Stimulated activated CD8-positive, alpha-beta memory T cell treated with anti-CD3 and anti-CD28 coated beads, Interleukin-15, amount 100 ng/mL, for 48 hours (primary cell): ENCODE measurements around the gene NFIA.

Experiments used
- DNase-seq, 2 donors: peaks; one replicate each; pipeline ENCODE4 v3.0.0-alpha.2; 2020; ENCODE audit warnings: low read depth in 2 of 2

NFIA gene

DNA sequence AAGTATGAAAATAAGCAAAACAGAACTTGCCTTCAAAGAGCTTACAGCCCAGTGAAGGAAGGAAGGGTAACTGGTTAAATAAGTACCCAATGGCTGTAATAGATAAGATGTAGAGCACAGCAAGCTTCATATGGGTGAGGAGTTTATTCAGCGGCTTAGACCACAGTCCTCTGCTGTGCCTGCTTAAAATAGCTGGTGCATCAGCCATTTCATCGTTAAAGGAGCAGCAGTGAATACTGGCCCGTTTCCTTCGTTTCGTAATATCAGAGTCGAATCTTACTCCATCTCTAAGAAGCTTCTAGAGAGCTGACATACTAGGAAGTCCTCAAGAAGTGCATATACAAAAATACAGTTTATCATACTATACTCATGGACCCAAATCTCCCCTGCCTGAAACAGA lies 286.5 kb downstream of the NFIA start:
- no peak for DNase-seq

GRCh38 chr1:61370177-61370912 lies 288.0 kb downstream of the NFIA start:
- DNase-seq, result no peak

- no peak for DNase-seq
Observed at GRCh38 chr1:61370913-61371279, 288.5 kb downstream of the NFIA start.

DNA sequence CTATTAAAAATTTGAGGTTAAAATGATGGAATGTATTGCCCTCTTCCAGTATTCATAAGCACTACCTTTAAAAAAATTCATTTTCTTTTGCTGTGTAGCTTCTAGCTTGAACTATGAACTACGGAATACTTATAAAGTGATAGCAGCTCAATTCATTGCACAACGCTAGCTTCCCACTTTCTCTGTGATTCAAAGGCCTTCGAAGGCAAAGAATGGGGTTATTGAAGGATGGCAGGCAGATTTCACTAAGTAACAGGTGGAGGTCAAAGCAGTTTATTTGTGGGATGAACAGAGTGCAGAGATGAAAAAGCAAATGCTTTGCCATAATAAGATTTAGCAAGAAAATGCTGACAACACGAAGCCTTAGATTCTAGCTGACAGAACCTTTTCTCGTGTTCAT lies 290.6 kb downstream of the NFIA start:
- DNase-seq, result no peak

DNA sequence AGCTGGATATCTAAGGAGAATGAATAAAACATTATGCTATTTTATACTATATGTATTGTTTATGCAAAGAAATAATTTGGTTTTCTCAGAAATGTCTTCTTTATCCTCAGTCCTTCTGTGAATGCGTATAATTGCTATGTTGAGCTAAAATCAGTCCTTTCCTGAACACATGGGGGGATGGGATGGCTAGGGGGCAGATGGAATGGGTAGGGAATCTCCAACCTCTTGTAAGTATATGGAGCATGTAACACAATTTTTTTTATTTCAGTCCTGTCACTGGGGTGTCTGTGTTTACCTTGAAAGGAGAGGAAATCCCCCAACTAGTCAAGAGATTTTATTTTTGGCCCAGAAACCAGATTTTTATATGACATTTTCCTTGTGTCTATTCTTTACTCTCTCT lies 291.8 kb downstream of the NFIA start:
- no peak for DNase-seq

DNA sequence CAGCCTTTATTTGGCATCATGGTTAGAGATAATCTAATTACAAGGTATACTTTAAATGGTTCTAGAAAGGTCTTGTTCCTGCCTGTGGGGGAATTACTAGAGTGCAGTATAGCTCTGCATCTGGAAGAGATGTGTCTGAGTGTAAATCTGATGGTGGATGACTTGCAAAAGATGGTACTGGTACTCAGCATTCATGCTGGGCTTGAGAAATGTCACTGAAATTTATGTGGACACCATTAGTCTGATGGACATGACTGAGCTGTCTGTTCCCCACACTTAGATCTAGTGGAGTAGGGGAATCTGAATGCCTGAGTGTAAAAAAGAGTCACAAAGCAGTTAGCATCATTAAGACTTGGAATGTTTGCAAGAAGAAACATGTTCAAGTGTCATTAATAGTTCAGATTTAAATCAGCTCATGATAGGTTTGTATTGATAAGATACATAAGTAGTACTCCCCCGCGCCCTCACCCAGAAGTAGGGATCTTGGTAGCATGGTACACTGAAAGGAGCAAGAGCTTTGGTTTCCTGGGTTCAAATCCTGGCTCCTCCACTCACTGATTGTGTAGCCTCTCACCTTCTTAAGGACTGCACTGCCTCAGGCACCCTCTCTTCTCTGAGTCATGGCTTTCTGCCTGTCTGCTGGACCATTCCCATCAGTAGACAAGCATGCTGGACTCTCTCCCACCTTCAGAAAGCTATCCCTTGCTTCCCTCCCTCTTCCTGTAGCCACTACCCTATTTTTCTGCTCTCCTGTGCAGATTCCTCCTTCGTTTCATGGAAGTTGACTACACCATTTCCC lies 292.9 kb downstream of the NFIA start:
- DNase-seq, result no peak

GRCh38 chr1:61376151-61376550 lies 293.8 kb downstream of the NFIA start:
- DNase-seq, result no peak

DNA sequence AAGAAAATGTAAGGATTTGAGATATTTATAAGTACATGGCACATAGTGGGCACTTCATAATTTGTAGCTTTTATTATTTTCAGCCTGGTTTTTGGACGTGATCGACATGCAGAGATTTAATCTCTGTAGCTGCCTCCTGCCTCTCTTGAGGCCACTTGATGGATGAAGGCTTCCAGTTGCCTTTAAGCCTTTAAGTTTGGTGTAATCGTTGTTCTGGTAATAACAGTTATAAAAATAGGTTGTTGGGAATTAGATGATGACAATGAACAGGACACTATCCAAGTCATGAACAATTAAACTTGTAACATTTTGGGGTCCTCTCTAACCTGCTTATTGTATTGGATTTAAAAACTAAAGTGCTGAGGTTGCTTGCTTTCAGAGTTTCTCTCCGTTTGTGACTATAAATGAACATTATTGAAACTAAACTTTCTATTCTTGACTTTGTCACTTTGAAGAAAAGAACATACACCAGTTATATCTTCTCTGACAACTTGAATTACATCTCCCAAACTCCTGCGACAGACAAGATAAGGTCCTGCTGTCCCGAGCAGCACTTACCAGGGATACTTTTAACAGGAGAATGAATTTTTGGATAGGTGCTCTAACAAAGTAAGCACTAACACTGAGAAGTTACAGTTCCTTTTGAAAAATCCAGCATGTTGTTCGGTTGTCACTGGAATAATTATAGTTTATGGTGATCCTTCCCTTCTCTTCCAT lies 295.0 kb downstream of the NFIA start:
- DNase-seq, result no peak

GRCh38 chr1:61378494-61379180 lies 296.3 kb downstream of the NFIA start:
- DNase-seq, result no peak

GRCh38 chr1:61379693-61380092 lies 297.3 kb downstream of the NFIA start:
- DNase-seq, result no peak

- DNase-seq, result no peak
Observed at GRCh38 chr1:61380561-61380960, 298.2 kb downstream of the NFIA start.

DNA sequence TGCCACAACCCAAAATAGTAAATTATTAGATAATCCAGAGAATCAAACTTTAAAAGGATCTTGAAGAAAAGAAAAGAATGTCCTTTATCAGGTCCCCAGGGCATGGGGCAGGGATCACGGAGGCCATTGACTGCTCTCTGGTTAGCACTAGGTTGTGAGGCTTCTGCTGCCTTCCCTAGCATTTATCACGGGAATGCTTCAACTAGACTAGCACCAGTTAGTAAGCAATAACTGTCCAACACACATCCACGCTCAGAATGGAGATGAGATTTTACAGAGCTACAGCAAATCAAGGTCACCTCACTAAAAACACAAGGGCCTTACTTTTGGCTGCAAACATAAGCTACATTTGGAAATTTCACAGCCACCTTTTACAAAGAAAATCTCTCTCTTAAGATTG lies 304.0 kb downstream of the NFIA start:
- no peak for DNase-seq

GRCh38 chr1:61386770-61387169 lies 304.4 kb downstream of the NFIA start:
- DNase-seq, result no peak

DNA sequence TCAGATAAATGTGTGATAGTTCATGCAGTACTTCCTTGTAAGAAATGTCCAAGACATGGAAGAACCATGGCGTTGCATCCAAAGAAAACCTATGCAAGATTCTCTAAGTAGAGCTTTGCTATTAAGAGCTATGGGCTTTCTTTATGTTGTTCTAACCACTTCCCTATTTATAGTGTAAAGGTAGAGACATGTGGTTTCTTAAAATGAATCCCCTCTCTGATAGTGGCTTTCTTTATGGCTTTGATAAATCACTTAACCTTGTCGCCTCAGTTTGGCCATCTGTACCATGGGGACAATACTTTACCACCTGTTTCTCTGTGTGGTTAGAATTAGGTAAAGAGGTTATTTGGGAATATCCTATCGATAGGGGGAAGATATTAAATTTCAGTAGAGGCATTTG lies 305.5 kb downstream of the NFIA start:
- no peak for DNase-seq

GRCh38 chr1:61388566-61388965 lies 306.2 kb downstream of the NFIA start:
- DNase-seq, result no peak

GRCh38 chr1:61389194-61389925 lies 307.0 kb downstream of the NFIA start:
- DNase-seq, result no peak

GRCh38 chr1:61389926-61390845 lies 307.8 kb downstream of the NFIA start:
- DNase-seq, result no peak

GRCh38 chr1:61391730-61392129 lies 309.4 kb downstream of the NFIA start:
- no peak for DNase-seq

DNA sequence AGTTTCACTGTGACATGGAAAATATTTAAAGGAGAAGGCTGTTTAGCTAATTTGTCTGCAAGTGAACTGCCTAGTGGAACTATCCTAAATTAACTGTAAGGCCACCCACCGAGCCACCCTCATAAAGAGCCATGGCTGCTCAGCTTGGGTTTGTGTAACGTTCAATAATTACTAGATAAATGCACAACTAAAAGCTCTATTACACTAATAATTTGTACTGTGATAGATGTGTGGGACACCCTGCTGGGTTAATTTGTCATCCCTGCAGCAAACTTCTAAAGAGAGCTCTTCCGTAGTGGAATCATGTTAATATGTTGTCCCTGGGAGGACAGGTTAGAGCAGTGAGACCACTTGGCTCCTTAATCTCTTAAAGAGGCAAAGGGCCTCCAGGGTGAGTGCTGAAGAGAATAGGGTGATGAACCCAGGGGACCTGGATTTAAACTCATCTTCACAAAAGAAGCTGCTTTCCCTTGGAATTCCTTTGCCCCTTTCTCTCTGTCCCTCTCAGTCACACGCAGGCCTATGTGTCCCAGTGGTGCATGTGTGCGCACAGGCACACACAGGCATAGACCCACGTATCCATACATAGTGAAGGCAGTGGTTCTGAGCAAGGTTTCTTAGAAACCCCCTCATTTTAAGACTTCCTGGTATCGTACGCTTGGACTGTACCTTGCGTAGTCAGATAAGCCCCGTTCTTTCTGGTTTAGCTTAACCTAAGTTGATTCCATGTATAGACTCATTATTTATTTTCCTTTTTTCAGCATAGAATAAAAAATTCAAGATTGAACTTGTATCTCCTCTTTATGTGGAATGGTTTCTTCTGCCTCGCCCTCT lies 310.3 kb downstream of the NFIA start:
- no peak for DNase-seq
